Stimulated activated CD8-positive, alpha-beta memory T cell treated with anti-CD3 and anti-CD28 coated beads, Interleukin-12 subunit alpha, Interleukin-12 subunit beta, amount 100 ng/mL, for 24 hours (primary cell): ENCODE results near the gene SOX15.
"Not testable (repeated sequence)": the region's sequence is repeated elsewhere in the genome, so short reads cannot be mapped to it uniquely, and the experiment has no call there.

ENCODE experiments used
- DNase-seq: peaks from one replicate; pipeline ENCODE4 v3.0.0-alpha.2; 2020; ENCODE audit errors: extremely low read depth

The SOX15 gene

GRCh38 chr17:7610641-7611040 lies 20.7 kb upstream of the SOX15 start:
- DNase-seq: no peak

GRCh38 chr17:7606280-7606679 lies 16.4 kb upstream of the SOX15 start:
- no peak for DNase-seq

- DNase-seq: not testable (repeated sequence)
Observed at GRCh38 chr17:7597561-7597960, 7.7 kb upstream of the SOX15 start.

- DNase-seq: no peak
Observed at GRCh38 chr17:7593296-7593695, 3.4 kb upstream of the SOX15 start.

- DNase-seq: no peak
Observed at GRCh38 chr17:7592422-7593021, 2.6 kb upstream of the SOX15 start.

GRCh38 chr17:7591596-7591995 lies 1.7 kb upstream of the SOX15 start:
- no peak for DNase-seq

GRCh38 chr17:7590743-7591142 lies 849 bp upstream of the SOX15 start:
- no peak for DNase-seq

- no peak for DNase-seq
Observed at GRCh38 chr17:7589204-7589868, 558 bp downstream of the SOX15 start.

GRCh38 chr17:7588553-7589203 lies 1.2 kb downstream of the SOX15 start:
- DNase-seq: no peak

GRCh38 chr17:7587420-7588151 lies 2.3 kb downstream of the SOX15 start:
- DNase-seq: no peak

GRCh38 chr17:7586673-7587419 lies 3.0 kb downstream of the SOX15 start:
- DNase-seq: no peak

- DNase-seq: peak; percentile 88
Observed at GRCh38 chr17:7583253-7584109, 6.4 kb downstream of the SOX15 start, which contains the start of gene MPDU1. MPDU1 (plus strand) TSS chr17:7583852; CDS start chr17:7583863, 11 bp downstream.

- no peak for DNase-seq
Observed at GRCh38 chr17:7582396-7583252, 7.3 kb downstream of the SOX15 start.

GRCh38 chr17:7580604-7581575 lies 9.0 kb downstream of the SOX15 start:
- no peak for DNase-seq

GRCh38 chr17:7579834-7580603 lies 9.9 kb downstream of the SOX15 start:
- no peak for DNase-seq

GRCh38 chr17:7579001-7579833 lies 10.7 kb downstream of the SOX15 start, which contains the start of gene CD68:
CD68 (plus strand) TSS chr17:7579638; CDS start chr17:7579678, 40 bp downstream.
- DNase-seq: no peak
